ENCODE results near the gene N4BP2L2. TPM values are rescaled to one million over a fixed set of nuclear protein-coding genes. Genes with fewer than 3 reads are reported as not detected.

The N4BP2L2 gene
- polyA plus RNA-seq, 4 donors = 167 to 223 (median 174) TPM

DNA sequence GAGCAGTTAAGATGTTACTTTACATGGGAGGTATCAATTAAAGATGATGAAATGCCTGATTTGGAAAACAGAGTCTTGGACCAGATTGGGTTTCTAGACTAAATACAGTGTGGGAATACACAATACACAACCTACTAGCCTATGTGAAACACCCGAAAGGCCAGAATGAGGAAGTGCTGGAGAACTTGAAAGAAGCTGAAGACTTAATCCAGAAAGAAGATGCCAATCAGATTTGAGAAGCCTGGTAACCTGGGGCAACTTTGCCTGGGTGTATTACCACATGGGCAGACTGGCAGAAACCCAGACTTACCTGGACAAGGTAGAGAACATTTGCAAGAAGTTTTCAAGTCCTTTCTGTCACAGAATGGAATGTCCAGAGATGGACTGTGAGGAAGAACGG, 153.9 kb downstream of the N4BP2L2 start:
- DNase-seq (ENCODE audit: low read depth in 4 of 4, low spot score in 3 of 4) = no peak

DNA sequence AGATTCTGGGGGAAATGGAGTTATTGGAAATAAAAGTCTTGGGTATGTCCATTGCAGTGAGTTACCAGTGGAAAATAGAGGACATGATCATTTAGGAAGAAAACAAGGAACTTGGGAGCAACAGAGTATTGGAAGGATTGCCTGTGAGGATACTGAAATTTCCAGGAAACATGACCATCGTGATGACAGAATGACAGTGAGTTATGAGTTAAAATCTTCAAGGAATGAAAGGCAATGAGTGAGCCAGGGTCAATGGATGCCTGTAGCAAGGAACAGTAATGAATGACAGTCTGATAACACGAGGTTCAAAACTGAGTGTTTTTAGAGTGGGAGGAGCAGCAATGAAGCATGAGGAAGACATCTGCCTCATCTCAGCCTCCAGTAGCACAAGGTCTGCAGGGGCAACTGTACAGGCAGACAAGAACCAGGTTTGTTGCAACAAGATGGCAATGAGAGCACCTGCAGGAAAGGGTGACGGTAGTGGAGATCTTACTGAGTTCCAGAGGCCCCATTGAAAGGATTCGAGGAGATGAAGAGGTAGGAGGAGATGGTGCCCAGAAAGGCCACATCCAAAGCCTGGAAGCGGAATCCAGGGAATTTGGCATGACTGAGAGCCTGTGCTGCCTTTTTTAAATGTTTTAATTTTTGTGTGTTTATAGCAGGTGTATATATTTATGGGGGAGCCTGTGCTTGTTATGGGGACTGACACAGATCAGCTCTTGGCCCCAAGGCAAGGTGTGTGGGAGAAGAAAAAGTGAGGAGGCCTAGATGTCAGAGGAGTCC, 154.6 kb downstream of the N4BP2L2 start:
- no peak for DNase-seq (ENCODE audit: low read depth in 4 of 4, low spot score in 3 of 4)

Other genes with a start within 250 kb of the N4BP2L2 start
- gene ZAR1L, start 223.4 kb downstream of the N4BP2L2 start, polyA plus RNA-seq (ENCODE audit: insufficient read length in 4 of 4) = not detected
- gene BRCA2, start 223.3 kb downstream of the N4BP2L2 start, polyA plus RNA-seq (ENCODE audit: insufficient read length in 4 of 4) = 1 to 10 TPM; 6.0 to 9.0 (median 7.6) TPM
- gene N4BP2L1, start 110.7 kb downstream of the N4BP2L2 start, polyA plus RNA-seq (ENCODE audit: insufficient read length in 4 of 4) = 10 to 100 TPM; 17.3 to 25.6 (median 20.9) TPM
- gene PDS5B, start 47.7 kb upstream of the N4BP2L2 start, polyA plus RNA-seq (ENCODE audit: insufficient read length in 4 of 4) = 10 to 100 TPM; 58.9 to 81.8 (median 72.6) TPM

Measured in left renal pelvis (tissue), 4 donors.